Activated CD4-positive, CD25-positive, alpha-beta regulatory T cell treated with anti-CD3 and anti-CD28 coated beads, Interleukin-2, amount 50 U/mL, for 24 hours (primary cell): ENCODE measurements around the gene ZNF587.
"Not testable (repeated sequence)": the region's sequence is repeated elsewhere in the genome, so short reads cannot be mapped to it uniquely, and the experiment has no call there.

ENCODE experiments used
- ATAC-seq, 2 donors: fragments of 150-1000 bp; cut with Tn5 transposase; one replicate each; pipeline ENCODE4 v1.10.0; 2021; ENCODE audit warnings: mild to moderate bottlenecking in 1 of 2, moderate library complexity in 1 of 2

The ZNF587 gene

DNA sequence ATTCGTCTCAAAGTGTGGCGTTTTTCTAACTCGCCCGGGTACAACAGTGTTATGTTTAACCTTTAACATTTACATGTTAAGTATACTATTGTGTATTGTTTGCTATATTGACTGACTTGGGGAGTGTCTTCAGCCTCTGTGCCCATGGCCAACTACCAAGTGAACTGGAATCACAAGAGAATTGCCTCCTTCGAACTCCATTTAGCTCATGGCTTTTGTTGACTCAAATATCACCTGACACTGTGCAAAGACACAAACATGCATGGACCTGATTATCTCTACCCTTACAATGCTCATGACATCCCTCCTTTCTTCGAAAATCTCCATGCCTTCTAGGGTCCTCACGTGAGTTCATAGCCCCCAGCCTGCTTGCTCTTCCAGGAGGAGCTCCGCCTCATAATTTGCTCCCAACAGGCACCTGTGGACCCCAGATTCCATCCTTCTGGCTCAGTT is 38.5 kb downstream of the ZNF587 start:
- no peak for ATAC-seq

GRCh38 chr19:57888560-57889231 is 39.0 kb downstream of the ZNF587 start, which contains the start of gene ZNF814:
TSS of gene ZNF814 (minus strand) at chr19:57889037. CDS start at chr19:57888802, 235 bp downstream.
- peak; percentile 94 to 95 for ATAC-seq

DNA sequence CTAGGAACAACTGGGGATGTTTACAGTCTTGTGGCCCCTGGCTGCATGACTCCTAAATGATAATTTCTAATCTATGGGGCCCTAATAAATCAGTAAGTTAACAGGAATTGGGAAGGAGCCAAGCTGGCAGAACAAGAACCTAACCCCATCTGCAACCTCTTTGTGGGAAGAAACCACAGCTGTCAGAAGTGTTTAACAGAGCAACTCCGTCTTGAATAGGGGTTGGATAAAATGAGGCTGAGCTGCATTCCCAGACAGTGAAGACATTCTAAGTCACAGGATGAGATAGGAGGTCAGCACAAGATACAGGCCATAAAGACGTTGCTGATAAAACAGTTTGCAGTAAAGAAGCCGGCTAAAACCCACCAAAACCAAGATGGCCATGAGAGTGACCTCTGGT is 41.0 kb downstream of the ZNF587 start:
- not testable (repeated sequence) for ATAC-seq

GRCh38 chr19:57900311-57900710 is 50.7 kb downstream of the ZNF587 start:
- no peak for ATAC-seq

GRCh38 chr19:57903618-57904184 is 54.0 kb downstream of the ZNF587 start:
- ATAC-seq, result no peak

GRCh38 chr19:57905258-57905657 is 55.6 kb downstream of the ZNF587 start:
- no peak for ATAC-seq

DNA sequence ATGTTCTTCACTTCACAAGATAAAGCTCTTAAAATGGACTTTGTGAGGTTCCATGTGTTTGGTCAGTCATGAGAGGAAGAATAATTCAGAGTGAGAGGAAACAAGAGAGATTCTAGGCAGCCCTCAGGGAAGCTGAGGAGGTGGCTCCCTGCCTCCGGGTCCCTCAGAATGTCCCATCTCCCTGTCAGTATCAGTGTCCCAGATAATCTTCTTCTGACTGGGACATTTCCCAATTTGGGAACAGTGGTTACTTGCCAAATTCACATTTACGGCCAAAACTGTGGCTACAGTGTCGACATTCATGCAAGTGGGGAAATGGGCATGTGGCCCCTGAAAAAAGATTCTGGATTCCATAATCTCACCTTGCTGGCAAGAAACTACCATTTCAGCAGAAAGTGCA is 57.7 kb downstream of the ZNF587 start:
- no peak for ATAC-seq

GRCh38 chr19:57914531-57914930 is 64.9 kb downstream of the ZNF587 start:
- no peak for ATAC-seq
